ENCODE measurements around the gene DEAF1. TPM values are rescaled to one million over a fixed set of nuclear protein-coding genes. Genes with fewer than 3 reads are reported as not detected.
A peak's percentile ranks its signal among the peaks of the same experiment; 100 is the strongest.

DEAF1 gene
- total RNA-seq, 4 donors from 2014 or later, result 61.8 to 103 (median 87.6) TPM

- 74 to 83% methylated on average over 9 to 11 of the region's 15 CpGs for WGBS, 2 donors
- no peaks in the 10 kb centered on the region for H3K27me3 ChIP-seq
- H3K4me1 ChIP-seq, result peaks cover 3 to 7% of the 10 kb centered on the region in 2 donors
- H3K36me3 ChIP-seq, result peaks cover 5 to 6% of the 10 kb centered on the region in 2 donors
- DNase-seq, result no peak
- H3K9me3 ChIP-seq, result no peaks in the 10 kb centered on the region
- peak overlapping the region in 1 of 3 donors; percentile 26 for H3K27ac ChIP-seq
- intact Hi-C loops (cut with DNase I), result loop anchor here (10.0 kb wide), 1 partner anchor 60 kb away; no protein-coding TSS in a partner anchor
- TF ChIP-seq CTCF (IDR thresholded peaks at IDR 0.05) (no peak), POLR2A (IDR thresholded peaks at IDR 0.05) (no peak)
- H3K4me3 ChIP-seq (replicated peaks in 1 of 3), result no peak overlapping the region
Measured at GRCh38 chr11:665062-665703, 29.8 kb downstream of the DEAF1 start.

GRCh38 chr11:662689-663274, 32.2 kb downstream of the DEAF1 start:
- DNase-seq, result peak; percentile 66 to 74
- H3K27me3 ChIP-seq, result no peaks in the 10 kb centered on the region
- TF ChIP-seq CTCF (IDR thresholded peaks at IDR 0.05) (peak; percentile 28 to 81 (median 68)), POLR2A (IDR thresholded peaks at IDR 0.05) (no peak)
- no peak overlapping the region for H3K4me3 ChIP-seq (replicated peaks in 1 of 3)
- 57 to 66% methylated on average over 14 to 15 of the region's 15 CpGs for WGBS, 2 donors
- intact Hi-C loops (cut with DNase I), result loop anchor here (10.0 kb wide), 1 partner anchor 62 kb away; no protein-coding TSS in a partner anchor
- H3K36me3 ChIP-seq, result peaks cover 5 to 12% of the 10 kb centered on the region in 2 donors
- no peak overlapping the region for H3K27ac ChIP-seq
- peaks cover 0 to 3% of the 10 kb centered on the region in 2 donors for H3K4me1 ChIP-seq
- H3K9me3 ChIP-seq, result no peaks in the 10 kb centered on the region

GRCh38 chr11:660681-661444, 34.2 kb downstream of the DEAF1 start:
- intact Hi-C loops (cut with DNase I), result loop anchor here (10.0 kb wide), 1 partner anchor 64 kb away; no protein-coding TSS in a partner anchor
- DNase-seq, result no peak
- peaks cover 3 to 12% of the 10 kb centered on the region in 2 donors for H3K36me3 ChIP-seq
- no peak overlapping the region for H3K27ac ChIP-seq
- H3K9me3 ChIP-seq, result no peaks in the 10 kb centered on the region
- peaks cover 0 to 3% of the 10 kb centered on the region in 2 donors for H3K4me1 ChIP-seq
- H3K4me3 ChIP-seq (replicated peaks in 1 of 3), result no peak overlapping the region
- no peaks in the 10 kb centered on the region for H3K27me3 ChIP-seq
- 87 to 90% methylated on average over 13 to 16 of the region's 19 CpGs for WGBS, 2 donors
- TF ChIP-seq POLR2A (IDR thresholded peaks at IDR 0.05), result no peak
- no peak for TF ChIP-seq CTCF (IDR thresholded peaks at IDR 0.05)

- intact Hi-C loops (cut with DNase I), result loop anchor here (10.0 kb wide), 1 partner anchor 65 kb away; no protein-coding TSS in a partner anchor
- TF ChIP-seq CTCF (IDR thresholded peaks at IDR 0.05) (no peak), POLR2A (IDR thresholded peaks at IDR 0.05) (no peak)
- Histone ChIP-seq H3K4me1 (no peaks in the 10 kb centered on the region), H3K4me3 (replicated peaks in 1 of 3) (no peak overlapping the region), H3K27ac (no peak overlapping the region), H3K27me3 (no peaks in the 10 kb centered on the region), H3K36me3 (peaks cover 0 to 12% of the 10 kb centered on the region in 2 donors), H3K9me3 (no peaks in the 10 kb centered on the region)
- WGBS, 2 donors, result 93 to 95% methylated on average over 9 to 19 of the region's 19 CpGs
- DNase-seq, result no peak
Measured at GRCh38 chr11:660281-660680, 34.7 kb downstream of the DEAF1 start.
